CD14-positive monocyte (primary cell): Measurements from ENCODE around the gene SCG5. TPM values are rescaled to one million over a fixed set of nuclear protein-coding genes. Genes with fewer than 3 reads are reported as not detected.

Source experiments
- DNase-seq, 3 donors: peaks; one replicate each; pipeline ENCODE4 v3.0.0-alpha.2; 2011 to 2022
- H2AFZ ChIP-seq: 2 replicates; pipeline ENCODE4 v1.6.0; 2012; ENCODE audit warnings: mild to moderate bottlenecking, low read depth, low read length, inconsistent platforms; ENCODE audit not compliant: insufficient read depth, poor library complexity, severe bottlenecking
- H3K27ac ChIP-seq, 2 donors: 1 replicate in 1 of 2; 2 replicates in 1 of 2; pipeline ENCODE4 v1.5.1; 2012 to 2013; ENCODE audit warnings: low read length in 2 of 2, control low read depth in 1 of 2, inconsistent platforms in 1 of 2, low read depth in 1 of 2, mild to moderate bottlenecking in 1 of 2
- H3K27me3 ChIP-seq, 2 donors: one replicate each; pipeline versions ENCODE4 v1.6.0 to v1.6.1; 2011 to 2013; ENCODE audit warnings: low read length in 2 of 2; ENCODE audit not compliant: control insufficient read depth in 2 of 2, insufficient read depth in 2 of 2
- H3K36me3 ChIP-seq, 2 donors: replicated peaks in 1 of 2; 1 replicate in 1 of 2; 2 replicates in 1 of 2; pipeline versions ENCODE4 v1.5.1 to v1.6.1; 2012 to 2013; ENCODE audit warnings: low read length in 2 of 2, control low read depth in 1 of 2, inconsistent platforms in 1 of 2, mild to moderate bottlenecking in 1 of 2; ENCODE audit not compliant: insufficient read depth in 2 of 2, control insufficient read depth in 1 of 2
- H3K4me1 ChIP-seq, 2 donors: 1 replicate in 1 of 2; 2 replicates in 1 of 2; pipeline versions ENCODE4 v1.5.1 to v1.6.1; 2012 to 2013; ENCODE audit warnings: low read length in 2 of 2, control low read depth in 1 of 2, inconsistent platforms in 1 of 2, mild to moderate bottlenecking in 1 of 2, moderate library complexity in 1 of 2; ENCODE audit not compliant: insufficient read depth in 2 of 2, control insufficient read depth in 1 of 2
- H3K4me2 ChIP-seq: replicated peaks from 2 replicates; pipeline ENCODE3; 2012; ENCODE audit warnings: low read length, moderate library complexity, mild to moderate bottlenecking; ENCODE audit not compliant: poor library complexity, severe bottlenecking; ENCODE audit errors: extremely low read depth
- H3K4me3 ChIP-seq, 3 experiments: fragments of 200-600 bp in 1 of 3; sonication (generic) in 1 of 3; replicated peaks in 1 of 3; 1 replicate in 2 of 3; 2 replicates in 1 of 3; pipeline ENCODE4 v1.5.1; 2011 to 2013; ENCODE audit warnings: low read length in 3 of 3, mild to moderate bottlenecking in 3 of 3, control low read depth in 2 of 3, low read depth in 2 of 3, inconsistent platforms in 1 of 3, moderate library complexity in 1 of 3
- H3K79me2 ChIP-seq: 2 replicates; pipeline ENCODE4 v1.6.0; 2012; ENCODE audit warnings: mild to moderate bottlenecking, control low read depth, inconsistent platforms, low read length, moderate library complexity; ENCODE audit not compliant: insufficient read depth
- H3K9ac ChIP-seq: 2 replicates; pipeline ENCODE4 v1.6.0; 2017; ENCODE audit warnings: low read length, mild to moderate bottlenecking; ENCODE audit not compliant: insufficient read depth, poor library complexity, severe bottlenecking
- H3K9me3 ChIP-seq, 2 donors: replicated peaks in 1 of 2; 1 replicate in 1 of 2; 2 replicates in 1 of 2; pipeline versions ENCODE4 v1.5.1 to v1.6.1; 2012 to 2013; ENCODE audit warnings: low read length in 2 of 2, control low read depth in 1 of 2; ENCODE audit not compliant: control insufficient read depth in 1 of 2, insufficient read depth in 1 of 2
- H4K20me1 ChIP-seq: 2 replicates; pipeline ENCODE4 v1.6.0; 2012; ENCODE audit warnings: mild to moderate bottlenecking, low read length, control low read depth, moderate library complexity; ENCODE audit not compliant: insufficient read depth
- H3K27ac Mint-ChIP-seq, 7 donors: one replicate each; pipeline ENCODE4 v1.8.0; 2020; ENCODE audit warnings: mild to moderate bottlenecking in 7 of 7, mixed read lengths in 7 of 7, moderate library complexity in 6 of 7, inconsistent platforms in 2 of 7
- H3K27me3 Mint-ChIP-seq, 3 donors: one replicate each; pipeline ENCODE4 v1.8.0; 2021 to 2022; ENCODE audit warnings: low read depth in 3 of 3, mild to moderate bottlenecking in 3 of 3, mixed read lengths in 3 of 3, moderate library complexity in 3 of 3, inconsistent platforms in 1 of 3
- H3K36me3 Mint-ChIP-seq, 2 donors: one replicate each; pipeline ENCODE4 v1.8.0; 2020; ENCODE audit warnings: mixed read lengths in 2 of 2, inconsistent platforms in 1 of 2, mild to moderate bottlenecking in 1 of 2
- H3K4me1 Mint-ChIP-seq: one replicate; pipeline ENCODE4 v1.8.0; 2020; ENCODE audit warnings: mild to moderate bottlenecking, mixed read lengths
- H3K4me3 Mint-ChIP-seq, 2 donors: one replicate each; pipeline ENCODE4 v1.8.0; 2020; ENCODE audit warnings: mild to moderate bottlenecking in 2 of 2, mixed read lengths in 2 of 2, moderate library complexity in 1 of 2
- H3K9me3 Mint-ChIP-seq, 7 donors: one replicate each; pipeline ENCODE4 v1.8.0; 2020 to 2022; ENCODE audit warnings: mixed read lengths in 7 of 7, mild to moderate bottlenecking in 6 of 7, moderate library complexity in 6 of 7, inconsistent platforms in 2 of 7
- CTCF ChIP-seq: fragments of 200-600 bp; IDR thresholded peaks from one replicate; pipeline ENCODE4 v1.8.0; 2022; ENCODE audit warnings: antibody characterized with exemption, mild to moderate bottlenecking
- WGBS: methylation state at CpG from one replicate; pipeline ENCODE4 v1.1.5; 2013; ENCODE audit warnings: missing lambda C conversion rate; ENCODE audit not compliant: insufficient coverage; 5-methylcytosine and 5-hydroxymethylcytosine counted together
- intact Hi-C, 2 donors: fragments of 100-400 bp; cut with micrococcal nuclease; formaldehyde crosslinking; loops; one replicate each; pipeline versions ENCODE4 v1.15.0 to v1.15.1; 2023
- polyA plus RNA-seq, 3 donors: library from polyadenylated mRNA; depleted of rRNA in 1 of 3; unstranded in 2 of 3; stranded (reverse) in 1 of 3; fragments of 300-500 nt in 2 of 3; fragments of >200 nt in 1 of 3; fragmentation: Illumina TruSeq in 2 of 3; gene quantifications; 1 replicate in 2 of 3; 2 replicates in 1 of 3; pipeline ENCODE4 v1.2.3, GENCODE V29; 2012 to 2021

Gene SCG5
- polyA plus RNA-seq, 3 donors, result not detected

- peaks cover 46 to 87% of the 10 kb centered on the region in 2 donors for H3K36me3 ChIP-seq
- H3K4me1 ChIP-seq, result no peaks in the 10 kb centered on the region
- no peaks in the 10 kb centered on the region for H3K9me3 ChIP-seq
- no peaks in the 10 kb centered on the region for H4K20me1 ChIP-seq
- intact Hi-C loops, result no loop called here
- Mint-ChIP-seq H3K36me3 (peaks cover 65 to 76% of the 10 kb centered on the region in 2 donors), H3K4me3 (no peak overlapping the region), H3K27ac (no peak overlapping the region), H3K9me3 (no peaks in the 10 kb centered on the region), H3K27me3 (peaks cover 3 to 10% (median 5%) of the 10 kb centered on the region in 3 donors), H3K4me1 (peaks cover 3% of the 10 kb centered on the region)
- H3K4me3 ChIP-seq, result no peak overlapping the region
- H3K4me2 ChIP-seq, result no peak overlapping the region
- peaks cover 13% of the 10 kb centered on the region for H3K79me2 ChIP-seq
- H3K9ac ChIP-seq, result no peak overlapping the region
- TF ChIP-seq CTCF, result no peak
- DNase-seq, result no peak
- H2AFZ ChIP-seq, result no peak overlapping the region
- WGBS, result no CpG with 5 or more reads among the region's 3 CpGs
- no peaks in the 10 kb centered on the region for H3K27me3 ChIP-seq
- no peak overlapping the region for H3K27ac ChIP-seq
Observed at GRCh38 chr15:32636410-32636809, 5.1 kb upstream of the SCG5 start.

- Mint-ChIP-seq H3K36me3 (peaks cover 62 to 73% of the 10 kb centered on the region in 2 donors), H3K9me3 (no peaks in the 10 kb centered on the region), H3K4me1 (peaks cover 7% of the 10 kb centered on the region), H3K27ac (no peak overlapping the region), H3K4me3 (no peak overlapping the region), H3K27me3 (peaks cover 7 to 12% (median 10%) of the 10 kb centered on the region in 3 donors)
- Histone ChIP-seq H3K27me3 (peaks cover 0 to 3% of the 10 kb centered on the region in 2 donors), H3K4me1 (no peaks in the 10 kb centered on the region), H2AFZ (no peak overlapping the region), H3K9ac (no peak overlapping the region), H3K36me3 (peaks cover 46 to 82% of the 10 kb centered on the region in 2 donors), H3K9me3 (no peaks in the 10 kb centered on the region), H3K79me2 (peaks cover 13% of the 10 kb centered on the region), H3K4me3 (no peak overlapping the region), H4K20me1 (no peaks in the 10 kb centered on the region), H3K4me2 (no peak overlapping the region), H3K27ac (peak overlapping the region in 1 of 2 donors; percentile 5)
- WGBS, result no CpG with 5 or more reads among the region's 8 CpGs
- no peak for TF ChIP-seq CTCF
- intact Hi-C loops, result no loop called here
- DNase-seq, result no peak
Observed at GRCh38 chr15:32636908-32637567, 4.5 kb upstream of the SCG5 start.
